ENCODE results near the gene RUNX2.

GRCh38 chr6:45521226-45521625 lies 193.1 kb downstream of the RUNX2 start:
- TF ChIP-seq CTCF (IDR thresholded peaks at IDR 0.05) (no peak), POLR2AphosphoS5 (IDR thresholded peaks at IDR 0.05; ENCODE audit: low read depth, low read length) (no peak), SIN3A (IDR thresholded peaks at IDR 0.05; ENCODE audit: borderline replicate concordance, insufficient read depth, low read depth, low read length) (no peak)
- TF ChIP-seq, protein P1, sequence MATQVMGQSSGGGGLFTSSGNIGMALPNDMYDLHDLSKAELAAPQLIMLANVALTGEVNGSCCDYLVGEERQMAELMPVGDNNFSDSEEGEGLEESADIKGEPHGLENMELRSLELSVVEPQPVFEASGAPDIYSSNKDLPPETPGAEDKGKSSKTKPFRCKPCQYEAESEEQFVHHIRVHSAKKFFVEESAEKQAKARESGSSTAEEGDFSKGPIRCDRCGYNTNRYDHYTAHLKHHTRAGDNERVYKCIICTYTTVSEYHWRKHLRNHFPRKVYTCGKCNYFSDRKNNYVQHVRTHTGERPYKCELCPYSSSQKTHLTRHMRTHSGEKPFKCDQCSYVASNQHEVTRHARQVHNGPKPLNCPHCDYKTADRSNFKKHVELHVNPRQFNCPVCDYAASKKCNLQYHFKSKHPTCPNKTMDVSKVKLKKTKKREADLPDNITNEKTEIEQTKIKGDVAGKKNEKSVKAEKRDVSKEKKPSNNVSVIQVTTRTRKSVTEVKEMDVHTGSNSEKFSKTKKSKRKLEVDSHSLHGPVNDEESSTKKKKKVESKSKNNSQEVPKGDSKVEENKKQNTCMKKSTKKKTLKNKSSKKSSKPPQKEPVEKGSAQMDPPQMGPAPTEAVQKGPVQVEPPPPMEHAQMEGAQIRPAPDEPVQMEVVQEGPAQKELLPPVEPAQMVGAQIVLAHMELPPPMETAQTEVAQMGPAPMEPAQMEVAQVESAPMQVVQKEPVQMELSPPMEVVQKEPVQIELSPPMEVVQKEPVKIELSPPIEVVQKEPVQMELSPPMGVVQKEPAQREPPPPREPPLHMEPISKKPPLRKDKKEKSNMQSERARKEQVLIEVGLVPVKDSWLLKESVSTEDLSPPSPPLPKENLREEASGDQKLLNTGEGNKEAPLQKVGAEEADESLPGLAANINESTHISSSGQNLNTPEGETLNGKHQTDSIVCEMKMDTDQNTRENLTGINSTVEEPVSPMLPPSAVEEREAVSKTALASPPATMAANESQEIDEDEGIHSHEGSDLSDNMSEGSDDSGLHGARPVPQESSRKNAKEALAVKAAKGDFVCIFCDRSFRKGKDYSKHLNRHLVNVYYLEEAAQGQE (IDR thresholded peaks at IDR 0.05; ENCODE audit: insufficient read depth in 1 of 2, low read depth in 2 of 2, low read length in 1 of 2) = no peak
